GM23338 (cell line): ENCODE results near the gene MSH3. TPM values are rescaled to one million over a fixed set of nuclear protein-coding genes. Genes with fewer than 3 reads are reported as not detected.

Experiments
- ATAC-seq: fragments of 200-7000 bp; cut with Tn5 transposase; 3 replicates; pipeline ENCODE4 v1.9.1; 2020
- DNase-seq: peaks from one replicate; pipeline ENCODE4 v3.0.0-alpha.2; 2015; ENCODE audit warnings: low spot score
- H2AFZ ChIP-seq: fragments of 200-600 bp; sonication (generic); 2 replicates; pipeline ENCODE4 v1.8.0; 2016; ENCODE audit warnings: antibody characterized with exemption, mild to moderate bottlenecking, moderate library complexity
- H3F3A ChIP-seq: fragments of 200-600 bp; sonication (generic); replicated peaks from 2 replicates; pipeline ENCODE4 v1.8.0; 2017; ENCODE audit warnings: antibody characterized with exemption, mixed run types, low read depth
- H3K27ac ChIP-seq: fragments of 200-600 bp; sonication (generic); 2 replicates; pipeline ENCODE4 v1.6.1; 2016; ENCODE audit warnings: low read depth
- H3K27me3 ChIP-seq: fragments of 200-600 bp; sonication (generic); 2 replicates; pipeline ENCODE4 v1.8.0; 2016; ENCODE audit warnings: mild to moderate bottlenecking, mixed run types, moderate library complexity; ENCODE audit not compliant: insufficient read depth
- H3K36me3 ChIP-seq: fragments of 200-600 bp; sonication (generic); 2 replicates; pipeline ENCODE4 v1.8.0; 2016; ENCODE audit warnings: mild to moderate bottlenecking; ENCODE audit not compliant: insufficient read depth
- H3K4me1 ChIP-seq: fragments of 200-600 bp; sonication (generic); 2 replicates; pipeline ENCODE4 v1.8.0; 2016; ENCODE audit warnings: mild to moderate bottlenecking, moderate library complexity; ENCODE audit not compliant: insufficient read depth
- H3K4me2 ChIP-seq: fragments of 200-600 bp; sonication (generic); 2 replicates; pipeline ENCODE4 v1.7.1; 2017; ENCODE audit warnings: mixed run types
- H3K4me3 ChIP-seq: fragments of 200-600 bp; sonication (generic); 2 replicates; pipeline ENCODE4 v1.6.1; 2016; ENCODE audit warnings: mixed run types
- H3K79me2 ChIP-seq: fragments of 200-600 bp; sonication (generic); replicated peaks from 2 replicates; pipeline ENCODE4 v1.8.0; 2017; ENCODE audit warnings: mild to moderate bottlenecking; ENCODE audit not compliant: insufficient read depth
- H3K9me2 ChIP-seq: fragments of 200-600 bp; sonication (generic); 2 replicates; pipeline ENCODE4 v1.8.0; 2017; ENCODE audit not compliant: insufficient read depth
- H4K20me1 ChIP-seq: fragments of 200-600 bp; sonication (generic); replicated peaks from 2 replicates; pipeline ENCODE4 v1.8.0; 2017; ENCODE audit warnings: mild to moderate bottlenecking; ENCODE audit not compliant: insufficient read depth
- H3K27ac Mint-ChIP-seq: 2 replicates; pipeline ENCODE4 v1.8.0; 2020; ENCODE audit warnings: inconsistent platforms, mild to moderate bottlenecking, moderate library complexity, mixed read lengths
- H3K27me3 Mint-ChIP-seq: 3 replicates; pipeline ENCODE4 v1.8.0; 2022; ENCODE audit warnings: low read depth, mild to moderate bottlenecking, moderate library complexity, mixed read lengths, inconsistent platforms; ENCODE audit not compliant: insufficient read depth, poor library complexity
- H3K36me3 Mint-ChIP-seq: 3 replicates; pipeline ENCODE4 v1.8.0; 2021; ENCODE audit warnings: low read depth, mild to moderate bottlenecking, inconsistent platforms, moderate library complexity, mixed read lengths
- H3K4me1 Mint-ChIP-seq: 3 replicates; pipeline ENCODE4 v1.8.0; 2020; ENCODE audit warnings: mild to moderate bottlenecking, inconsistent platforms, mixed read lengths
- H3K4me3 Mint-ChIP-seq: 3 replicates; pipeline ENCODE4 v1.8.0; 2021; ENCODE audit warnings: moderate library complexity, mild to moderate bottlenecking, inconsistent platforms, mixed read lengths
- H3K9me3 Mint-ChIP-seq: 3 replicates; pipeline ENCODE4 v1.8.0; 2020; ENCODE audit warnings: moderate library complexity, mild to moderate bottlenecking, inconsistent platforms, mixed read lengths
- CREB1 ChIP-seq: fragments of 250-450 bp; sonication (Bioruptor Pico); IDR thresholded peaks from 2 replicates; pipeline ENCODE4 v1.5.0; 2020; ENCODE audit warnings: low read depth, mild to moderate bottlenecking, moderate library complexity
- CTCF ChIP-seq, 2 experiments: fragments of 200-600 bp in 1 of 2; sonication (generic) in 1 of 2; conservative IDR thresholded peaks; 2 replicates each; pipeline versions ENCODE4 v1.5.1 to v1.6.1; 2016 to 2017; ENCODE audit warnings: antibody characterized with exemption in 2 of 2, low read depth in 2 of 2, mild to moderate bottlenecking in 2 of 2, moderate library complexity in 1 of 2
- EZH2 ChIP-seq: fragments of 200-600 bp; sonication (generic); IDR thresholded peaks from one replicate; pipeline ENCODE4 v1.8.0; 2017; ENCODE audit warnings: antibody characterized with exemption, mild to moderate bottlenecking, low read depth; ENCODE audit not compliant: unreplicated experiment
- EZH2phosphoT487 ChIP-seq: fragments of 200-600 bp; sonication (generic); IDR thresholded peaks from one replicate; pipeline ENCODE4 v1.8.1; 2018; ENCODE audit warnings: antibody characterized with exemption; ENCODE audit not compliant: unreplicated experiment
- JUNB ChIP-seq: IDR thresholded peaks from one replicate; pipeline ENCODE4 v1.6.1; 2016; ENCODE audit warnings: antibody characterized with exemption; ENCODE audit not compliant: unreplicated experiment
- NANOG ChIP-seq: IDR thresholded peaks from 2 replicates; pipeline ENCODE4 v1.6.1; 2016; ENCODE audit warnings: antibody characterized with exemption, borderline replicate concordance
- POLR2AphosphoS5 ChIP-seq: IDR thresholded peaks from 2 replicates; pipeline ENCODE4 v1.6.1; 2016; ENCODE audit warnings: antibody characterized with exemption, low read depth
- STAT1 ChIP-seq: IDR thresholded peaks from one replicate; pipeline ENCODE4 v1.6.1; 2016; ENCODE audit warnings: antibody characterized with exemption; ENCODE audit not compliant: unreplicated experiment
- ZNF114 ChIP-seq: fragments of 250-450 bp; sonication (Bioruptor Pico); IDR thresholded peaks from 2 replicates; pipeline ENCODE4 v1.5.0; 2020; ENCODE audit warnings: mild to moderate bottlenecking, moderate library complexity
- ZNF331 ChIP-seq: fragments of 250-450 bp; sonication (Bioruptor Pico); IDR thresholded peaks from 2 replicates; pipeline ENCODE4 v1.5.0; 2020; ENCODE audit warnings: low read depth, mild to moderate bottlenecking, moderate library complexity
- ZNF462 ChIP-seq: fragments of 250-450 bp; sonication (Bioruptor Pico); IDR thresholded peaks from 2 replicates; pipeline ENCODE4 v1.5.0; 2020; ENCODE audit warnings: mild to moderate bottlenecking, moderate library complexity
- polyA plus RNA-seq: library from polyadenylated mRNA; unstranded; fragments of >200 nt; fragmentation: Nextera tagmentation; extraction: Ambion mirVana; gene quantifications from 2 replicates; pipeline ENCODE4 v1.2.1, GENCODE V29; 2016
- total RNA-seq: library from RNA; depleted of rRNA; stranded (reverse); fragments of >200 nt; shearing (Covaris generic); gene quantifications from 2 replicates; pipeline ENCODE4 v1.2.3, GENCODE V29; 2014
- TF ChIP-seq, protein P1 (sequence below): IDR thresholded peaks from 2 replicates; pipeline ENCODE4 v1.6.1; 2016; ENCODE audit warnings: antibody characterized with exemption
- TF ChIP-seq, protein P2 (sequence below): IDR thresholded peaks from one replicate; pipeline ENCODE4 v1.6.1; 2018; ENCODE audit warnings: antibody characterized with exemption; ENCODE audit not compliant: unreplicated experiment

Gene MSH3
- total and polyA plus RNA-seq, 2 experiments from 2014 or later = 13.3 to 16.6 TPM

DNA sequence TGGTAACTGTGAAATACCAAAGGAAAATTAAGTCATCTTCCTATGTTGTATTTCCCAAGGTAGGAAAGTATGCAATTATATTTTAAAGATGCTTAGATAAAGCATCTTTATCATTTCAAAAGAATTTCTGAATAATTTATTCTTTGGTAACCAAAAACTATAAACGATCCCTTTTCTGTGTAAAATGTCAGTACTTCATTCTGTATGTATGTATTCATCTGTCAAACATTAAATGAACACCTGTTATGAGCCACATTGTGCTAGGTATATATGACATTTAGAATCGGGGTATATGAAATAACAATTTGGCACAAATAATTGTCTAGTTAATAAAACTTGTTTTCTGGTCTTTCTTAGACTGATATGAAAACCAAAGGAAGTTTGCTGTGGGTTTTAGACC lies 89.7 kb downstream of the MSH3 start:
- no peak overlapping the region for H3K27ac Mint-ChIP-seq
- H3K36me3 Mint-ChIP-seq = peaks cover 39% of the 10 kb centered on the region
- DNase-seq = no peak
- Histone ChIP-seq H3K4me2 (no peak overlapping the region), H3K27me3 (no peaks in the 10 kb centered on the region), H2AFZ (no peak overlapping the region), H3K27ac (no peak overlapping the region), H3K4me3 (no peak overlapping the region), H3K36me3 (peaks cover 5% of the 10 kb centered on the region; the same call in 1 of the 2 replicates), H3F3A (no peaks in the 10 kb centered on the region), H3K9me2 (no peaks in the 10 kb centered on the region), H4K20me1 (no peaks in the 10 kb centered on the region), H3K79me2 (no peaks in the 10 kb centered on the region), H3K4me1 (peaks cover 17% of the 10 kb centered on the region)
- TF ChIP-seq ZNF331 (no peak), POLR2AphosphoS5 (no peak), CREB1 (CRISPR knock-in tag) (no peak), EZH2phosphoT487 (no peak), NANOG (no peak), EZH2 (no peak), CTCF (conservative IDR thresholded peaks at IDR 0.05; ENCODE audit: low read depth in 2 of 2) (no peak), ZNF462 (CRISPR knock-in tag) (no peak), STAT1 (no peak), ZNF114 (CRISPR knock-in tag) (no peak), JUNB (no peak)
- TF ChIP-seq, protein P1, sequence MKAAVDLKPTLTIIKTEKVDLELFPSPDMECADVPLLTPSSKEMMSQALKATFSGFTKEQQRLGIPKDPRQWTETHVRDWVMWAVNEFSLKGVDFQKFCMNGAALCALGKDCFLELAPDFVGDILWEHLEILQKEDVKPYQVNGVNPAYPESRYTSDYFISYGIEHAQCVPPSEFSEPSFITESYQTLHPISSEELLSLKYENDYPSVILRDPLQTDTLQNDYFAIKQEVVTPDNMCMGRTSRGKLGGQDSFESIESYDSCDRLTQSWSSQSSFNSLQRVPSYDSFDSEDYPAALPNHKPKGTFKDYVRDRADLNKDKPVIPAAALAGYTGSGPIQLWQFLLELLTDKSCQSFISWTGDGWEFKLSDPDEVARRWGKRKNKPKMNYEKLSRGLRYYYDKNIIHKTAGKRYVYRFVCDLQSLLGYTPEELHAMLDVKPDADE = no peak
- TF ChIP-seq, protein P2, sequence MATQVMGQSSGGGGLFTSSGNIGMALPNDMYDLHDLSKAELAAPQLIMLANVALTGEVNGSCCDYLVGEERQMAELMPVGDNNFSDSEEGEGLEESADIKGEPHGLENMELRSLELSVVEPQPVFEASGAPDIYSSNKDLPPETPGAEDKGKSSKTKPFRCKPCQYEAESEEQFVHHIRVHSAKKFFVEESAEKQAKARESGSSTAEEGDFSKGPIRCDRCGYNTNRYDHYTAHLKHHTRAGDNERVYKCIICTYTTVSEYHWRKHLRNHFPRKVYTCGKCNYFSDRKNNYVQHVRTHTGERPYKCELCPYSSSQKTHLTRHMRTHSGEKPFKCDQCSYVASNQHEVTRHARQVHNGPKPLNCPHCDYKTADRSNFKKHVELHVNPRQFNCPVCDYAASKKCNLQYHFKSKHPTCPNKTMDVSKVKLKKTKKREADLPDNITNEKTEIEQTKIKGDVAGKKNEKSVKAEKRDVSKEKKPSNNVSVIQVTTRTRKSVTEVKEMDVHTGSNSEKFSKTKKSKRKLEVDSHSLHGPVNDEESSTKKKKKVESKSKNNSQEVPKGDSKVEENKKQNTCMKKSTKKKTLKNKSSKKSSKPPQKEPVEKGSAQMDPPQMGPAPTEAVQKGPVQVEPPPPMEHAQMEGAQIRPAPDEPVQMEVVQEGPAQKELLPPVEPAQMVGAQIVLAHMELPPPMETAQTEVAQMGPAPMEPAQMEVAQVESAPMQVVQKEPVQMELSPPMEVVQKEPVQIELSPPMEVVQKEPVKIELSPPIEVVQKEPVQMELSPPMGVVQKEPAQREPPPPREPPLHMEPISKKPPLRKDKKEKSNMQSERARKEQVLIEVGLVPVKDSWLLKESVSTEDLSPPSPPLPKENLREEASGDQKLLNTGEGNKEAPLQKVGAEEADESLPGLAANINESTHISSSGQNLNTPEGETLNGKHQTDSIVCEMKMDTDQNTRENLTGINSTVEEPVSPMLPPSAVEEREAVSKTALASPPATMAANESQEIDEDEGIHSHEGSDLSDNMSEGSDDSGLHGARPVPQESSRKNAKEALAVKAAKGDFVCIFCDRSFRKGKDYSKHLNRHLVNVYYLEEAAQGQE = no peak
- H3K4me1 Mint-ChIP-seq = peaks cover 24% of the 10 kb centered on the region
- no peaks in the 10 kb centered on the region for H3K27me3 Mint-ChIP-seq
- no peak overlapping the region for H3K4me3 Mint-ChIP-seq
- ATAC-seq = no peak
- H3K9me3 Mint-ChIP-seq = no peaks in the 10 kb centered on the region; the same call in 2 of the 3 replicates
